GM21576 (cell line): ENCODE data around the gene CXADR.
"Not testable (repeated sequence)": the region's sequence is repeated elsewhere in the genome, so short reads cannot be mapped to it uniquely, and the experiment has no call there.

Experiments used
- ATAC-seq: cut with Tn5 transposase; IDR thresholded peaks from one replicate; pipeline ENCODE4 v1.9.1; 2021; ENCODE audit warnings: mild to moderate bottlenecking, moderate library complexity; ENCODE audit not compliant: unreplicated experiment

Gene CXADR

DNA sequence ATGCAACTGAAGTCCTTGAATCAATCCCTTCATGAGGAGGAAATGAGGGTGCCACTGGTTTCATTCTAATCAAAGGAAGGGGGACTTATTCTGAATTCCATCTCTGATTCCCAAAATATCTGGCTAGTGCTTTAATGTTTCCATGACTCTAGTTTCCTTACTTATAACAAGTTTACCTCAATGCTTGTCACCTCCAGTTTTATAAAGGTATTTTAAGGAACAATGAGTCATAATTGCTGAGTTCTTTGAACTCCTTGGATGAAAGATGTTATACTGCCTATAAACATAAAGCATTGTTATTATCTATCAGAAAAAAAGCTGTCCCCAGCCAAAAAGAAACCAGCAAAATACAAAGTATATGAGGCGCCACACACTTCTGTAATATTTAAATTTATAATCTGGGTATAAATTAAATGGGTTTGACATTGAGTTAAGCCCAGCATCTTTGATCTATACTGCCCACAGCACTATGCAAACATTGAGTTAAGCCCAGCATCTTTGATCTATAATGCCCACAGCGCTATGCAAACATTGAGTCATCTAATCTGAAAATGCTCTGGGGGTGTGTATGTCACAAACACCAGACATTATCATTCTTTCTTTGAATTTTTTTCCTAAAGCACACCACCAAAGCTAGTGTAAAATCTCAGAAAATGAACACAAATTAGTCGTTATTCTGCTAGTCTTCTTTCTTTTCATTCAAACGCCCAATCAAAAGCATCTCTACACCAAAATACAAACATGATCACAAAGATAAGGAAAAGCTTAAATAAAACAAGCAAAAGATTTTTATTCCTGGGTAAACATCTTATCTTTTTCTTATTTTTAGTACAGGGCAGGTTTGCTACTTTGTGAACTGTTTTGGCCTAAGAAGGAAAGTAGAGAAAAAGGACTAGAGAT lies 11.5 kb upstream of the CXADR start:
- ATAC-seq = no peak

- not testable (repeated sequence) for ATAC-seq
Observed at GRCh38 chr21:17502985-17503384, 9.9 kb upstream of the CXADR start.

GRCh38 chr21:17506951-17507350 lies 5.9 kb upstream of the CXADR start:
- ATAC-seq = no peak

DNA sequence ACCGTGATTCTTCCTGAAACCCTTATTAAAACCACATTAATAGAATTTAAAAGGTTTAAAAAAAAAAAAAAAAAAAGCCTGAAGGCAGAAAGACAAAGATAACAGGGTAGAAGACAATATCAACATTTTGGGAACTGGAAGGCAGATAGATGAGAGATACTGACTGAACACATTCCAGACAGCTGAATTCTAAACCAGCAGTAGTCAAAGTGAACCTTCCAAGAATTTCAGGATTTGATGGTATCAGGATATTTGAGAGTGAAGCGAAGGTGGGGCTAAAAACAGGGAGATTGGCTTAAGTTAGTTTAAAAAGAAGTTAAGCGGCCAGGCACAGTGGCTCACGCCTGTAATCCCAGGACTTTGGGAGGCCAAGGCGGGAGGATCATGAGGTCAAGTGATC lies 5.3 kb upstream of the CXADR start:
- ATAC-seq = no peak

GRCh38 chr21:17513214-17514123 lies 626 bp downstream of the CXADR start:
- peak; percentile 34 for ATAC-seq

GRCh38 chr21:17514124-17514845 lies 1.4 kb downstream of the CXADR start:
- ATAC-seq = no peak

GRCh38 chr21:17517008-17517407 lies 4.2 kb downstream of the CXADR start:
- ATAC-seq = not testable (repeated sequence)

GRCh38 chr21:17519208-17519738 lies 6.4 kb downstream of the CXADR start:
- ATAC-seq = no peak

DNA sequence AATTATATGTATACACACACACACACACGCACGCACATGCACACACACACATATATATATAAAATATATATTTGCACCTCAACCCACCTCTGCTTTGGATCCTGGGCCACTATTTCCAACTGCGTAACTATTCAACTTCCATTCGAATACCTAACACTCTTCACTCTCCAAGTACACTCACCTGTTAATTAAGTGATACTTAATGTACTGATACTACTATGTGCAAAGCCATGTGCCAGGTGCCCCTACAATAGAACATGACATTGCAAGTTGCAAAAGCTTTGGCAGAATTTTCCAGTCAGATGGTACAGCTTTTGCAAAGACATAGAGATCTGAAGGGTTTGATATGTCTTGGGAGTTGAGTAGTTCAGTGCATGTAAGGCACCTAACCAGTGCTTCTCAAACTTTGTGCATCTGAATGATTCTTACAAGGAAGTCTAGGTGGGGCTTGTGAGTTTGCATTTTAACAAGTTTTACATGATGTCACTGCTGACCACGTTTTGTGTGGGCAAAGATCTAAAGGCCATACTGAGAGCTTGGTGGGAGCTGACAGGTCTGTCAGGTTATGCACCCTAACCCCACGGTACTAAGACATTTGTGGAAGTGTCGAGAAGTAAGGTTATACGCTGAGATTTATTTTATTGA lies 7.2 kb downstream of the CXADR start:
- ATAC-seq = no peak

DNA sequence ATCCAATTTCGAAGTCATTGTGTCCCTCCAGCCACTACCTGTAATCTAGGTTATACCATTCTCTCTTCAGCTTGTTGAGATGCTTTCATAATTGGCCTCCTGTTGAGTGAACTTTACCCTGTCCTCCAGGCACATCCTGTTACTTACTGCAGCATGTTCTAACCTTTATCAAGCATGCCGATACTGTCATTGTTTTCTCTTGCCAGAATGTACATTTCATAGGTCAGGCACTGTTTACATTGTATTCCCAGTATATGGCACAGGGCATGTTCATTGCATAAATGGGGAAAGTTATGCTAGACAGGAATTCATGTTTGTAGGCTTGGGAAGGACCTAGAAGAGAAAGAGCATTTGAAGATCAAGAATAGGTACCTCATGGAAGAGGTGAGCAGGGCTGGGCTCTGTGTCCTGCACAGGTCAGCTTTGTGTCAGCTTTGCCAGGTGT lies 10.2 kb downstream of the CXADR start:
- no peak for ATAC-seq

GRCh38 chr21:17523979-17524494 lies 11.2 kb downstream of the CXADR start:
- not testable (repeated sequence) for ATAC-seq

GRCh38 chr21:17524635-17525034 lies 11.8 kb downstream of the CXADR start:
- no peak for ATAC-seq

DNA sequence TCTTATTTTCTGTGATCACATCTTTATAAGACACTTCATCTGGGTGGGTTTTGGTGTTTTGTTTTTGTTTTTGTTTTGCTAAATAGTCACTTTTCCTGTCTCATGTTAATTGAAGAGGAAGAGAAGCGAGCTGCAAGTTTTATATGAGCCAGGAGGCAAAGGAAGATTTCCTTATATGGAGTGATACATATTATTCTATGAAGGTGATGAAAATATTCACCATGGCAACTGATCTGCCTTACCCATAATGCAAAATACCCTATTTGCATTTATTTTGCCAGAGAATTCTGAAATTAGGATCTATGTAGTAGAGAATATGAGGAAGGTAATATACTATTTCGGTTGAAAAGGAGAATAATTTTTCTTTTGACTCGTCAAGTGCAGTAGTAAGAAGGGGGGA lies 13.9 kb downstream of the CXADR start:
- no peak for ATAC-seq

DNA sequence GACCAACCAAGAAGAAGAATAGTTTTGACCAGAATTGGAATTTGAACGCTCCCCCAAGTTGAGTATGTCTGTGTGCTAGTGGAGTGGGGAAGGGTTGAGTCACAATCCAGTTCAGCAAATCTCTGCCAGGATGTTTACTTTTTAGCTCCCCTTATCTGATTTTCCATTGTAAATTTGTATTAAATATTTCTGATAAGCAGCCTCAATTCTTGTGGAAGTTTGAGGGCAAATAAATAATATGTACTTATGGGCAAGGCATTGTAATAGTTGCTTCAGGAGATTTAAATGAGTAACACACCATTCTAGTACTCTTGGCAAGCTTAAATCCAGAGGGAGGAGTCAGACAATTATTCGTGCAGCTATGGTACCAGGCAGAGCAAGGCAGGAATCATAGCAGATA lies 14.4 kb downstream of the CXADR start:
- no peak for ATAC-seq

DNA sequence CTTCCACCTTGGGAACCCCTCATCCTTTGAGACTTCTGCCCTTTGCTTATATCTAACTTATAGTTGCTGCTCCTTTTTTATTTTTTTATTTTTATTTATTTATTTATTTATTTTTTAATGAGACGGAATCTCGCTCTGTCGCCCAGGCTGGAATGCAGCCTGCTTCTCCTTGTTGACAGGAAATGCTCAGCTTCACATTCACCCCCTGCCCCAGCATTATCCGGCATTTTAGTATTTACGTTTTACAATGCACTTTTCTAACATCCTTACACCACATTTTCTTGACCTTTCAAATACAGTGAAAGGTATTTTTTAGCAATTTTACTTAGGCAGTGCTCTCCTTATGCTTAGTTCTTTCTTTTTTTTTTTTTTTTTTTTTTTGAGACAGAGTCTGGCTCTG lies 14.9 kb downstream of the CXADR start:
- no peak for ATAC-seq

- ATAC-seq = no peak
Observed at GRCh38 chr21:17529648-17530047, 16.8 kb downstream of the CXADR start.

GRCh38 chr21:17532292-17532691 lies 19.4 kb downstream of the CXADR start:
- ATAC-seq = no peak

- no peak for ATAC-seq
Observed at GRCh38 chr21:17536381-17536780, 23.5 kb downstream of the CXADR start.

DNA sequence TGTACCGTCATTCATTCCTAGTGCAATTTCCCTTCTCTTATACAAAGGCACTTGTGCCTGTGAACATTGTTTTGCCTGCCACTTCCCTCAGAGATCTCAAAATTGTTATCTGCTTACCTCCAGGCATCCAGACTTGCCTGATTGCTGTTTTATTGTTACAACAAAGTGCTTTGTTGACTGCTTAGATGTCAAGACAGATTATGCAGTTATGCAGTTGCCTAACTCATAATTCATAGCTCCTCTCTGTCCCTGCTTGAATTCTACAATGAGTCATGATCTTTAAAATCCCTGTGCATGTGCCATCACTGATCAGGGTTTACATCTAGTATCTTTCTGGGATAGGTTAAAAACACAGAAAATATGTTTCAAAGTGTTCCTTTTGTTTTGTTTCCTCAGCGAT lies 24.5 kb downstream of the CXADR start:
- no peak for ATAC-seq

DNA sequence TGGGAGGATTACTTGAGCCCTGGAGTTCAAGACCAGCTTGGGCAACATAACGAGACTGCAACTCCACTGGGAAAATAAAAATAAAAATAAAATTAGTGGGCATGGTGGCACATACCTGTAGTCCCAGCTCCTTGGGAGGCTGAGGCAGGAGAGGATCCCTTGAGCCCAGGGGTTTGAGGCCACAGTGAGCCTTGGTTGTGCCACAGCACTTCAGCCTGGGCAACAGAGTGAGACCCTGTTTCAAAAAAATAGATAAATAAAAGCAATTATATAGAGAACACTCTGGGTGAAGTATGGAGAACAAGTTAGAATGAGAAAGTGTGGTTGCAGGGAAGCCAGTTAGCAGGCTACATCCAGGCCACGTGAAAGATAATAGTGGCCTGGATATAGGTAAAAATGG lies 25.7 kb downstream of the CXADR start:
- ATAC-seq = no peak
